Stimulated activated CD4-positive, alpha-beta T cell treated with anti-CD3 and anti-CD28 coated beads, Interleukin-15, amount 100 ng/mL, for 48 hours (primary cell): ENCODE data around the gene CYTH4.
A peak's percentile ranks its signal among the peaks of the same experiment; 100 is the strongest.

Source experiments
- DNase-seq, 2 donors: peaks; one replicate each; pipeline ENCODE4 v3.0.0-alpha.2; 2020; ENCODE audit warnings: low read depth in 2 of 2

Gene CYTH4

GRCh38 chr22:37329238-37330140, 47.2 kb downstream of the CYTH4 start:
- no peak for DNase-seq

GRCh38 chr22:37330200-37331033, 48.1 kb downstream of the CYTH4 start:
- peak; percentile 57 to 64 for DNase-seq

GRCh38 chr22:37331034-37331428, 48.7 kb downstream of the CYTH4 start:
- no peak for DNase-seq

GRCh38 chr22:37331856-37332536, 49.7 kb downstream of the CYTH4 start:
- no peak for DNase-seq

- no peak for DNase-seq
Measured at GRCh38 chr22:37333724-37334460, 51.6 kb downstream of the CYTH4 start.

- DNase-seq: no peak
Measured at GRCh38 chr22:37334461-37334858, 52.2 kb downstream of the CYTH4 start.

- DNase-seq: no peak
Measured at GRCh38 chr22:37334859-37335805, 52.8 kb downstream of the CYTH4 start.

- no peak for DNase-seq
Measured at GRCh38 chr22:37335806-37336199, 53.5 kb downstream of the CYTH4 start.

- no peak for DNase-seq
Measured at GRCh38 chr22:37336579-37336978, 54.3 kb downstream of the CYTH4 start.

- no peak for DNase-seq
Measured at GRCh38 chr22:37337204-37337943, 55.1 kb downstream of the CYTH4 start.

- no peak for DNase-seq
Measured at GRCh38 chr22:37338539-37339246, 56.4 kb downstream of the CYTH4 start.

- DNase-seq: no peak
Measured at GRCh38 chr22:37340331-37341262, 58.3 kb downstream of the CYTH4 start.

- DNase-seq: no peak
Measured at GRCh38 chr22:37342065-37342464, 59.8 kb downstream of the CYTH4 start.

GRCh38 chr22:37343348-37343747, 61.0 kb downstream of the CYTH4 start:
- no peak for DNase-seq

- no peak for DNase-seq
Measured at GRCh38 chr22:37343863-37344734, 61.8 kb downstream of the CYTH4 start.

GRCh38 chr22:37344735-37345449, 62.6 kb downstream of the CYTH4 start:
- DNase-seq: no peak
